NCI-H446 treated with DMSO at 0.1 percent for 48 hours (cell line): Measurements from ENCODE around the gene ADAMTS7.
A peak's percentile ranks its signal among the peaks of the same experiment; 100 is the strongest.
"Not testable (repeated sequence)": the region's sequence is repeated elsewhere in the genome, so short reads cannot be mapped to it uniquely, and the experiment has no call there.

Experiments used
- DNase-seq: peaks from one replicate; lab custom pipeline; 2025; lab: John Stamatoyannopoulos, UW

The ADAMTS7 gene

DNA sequence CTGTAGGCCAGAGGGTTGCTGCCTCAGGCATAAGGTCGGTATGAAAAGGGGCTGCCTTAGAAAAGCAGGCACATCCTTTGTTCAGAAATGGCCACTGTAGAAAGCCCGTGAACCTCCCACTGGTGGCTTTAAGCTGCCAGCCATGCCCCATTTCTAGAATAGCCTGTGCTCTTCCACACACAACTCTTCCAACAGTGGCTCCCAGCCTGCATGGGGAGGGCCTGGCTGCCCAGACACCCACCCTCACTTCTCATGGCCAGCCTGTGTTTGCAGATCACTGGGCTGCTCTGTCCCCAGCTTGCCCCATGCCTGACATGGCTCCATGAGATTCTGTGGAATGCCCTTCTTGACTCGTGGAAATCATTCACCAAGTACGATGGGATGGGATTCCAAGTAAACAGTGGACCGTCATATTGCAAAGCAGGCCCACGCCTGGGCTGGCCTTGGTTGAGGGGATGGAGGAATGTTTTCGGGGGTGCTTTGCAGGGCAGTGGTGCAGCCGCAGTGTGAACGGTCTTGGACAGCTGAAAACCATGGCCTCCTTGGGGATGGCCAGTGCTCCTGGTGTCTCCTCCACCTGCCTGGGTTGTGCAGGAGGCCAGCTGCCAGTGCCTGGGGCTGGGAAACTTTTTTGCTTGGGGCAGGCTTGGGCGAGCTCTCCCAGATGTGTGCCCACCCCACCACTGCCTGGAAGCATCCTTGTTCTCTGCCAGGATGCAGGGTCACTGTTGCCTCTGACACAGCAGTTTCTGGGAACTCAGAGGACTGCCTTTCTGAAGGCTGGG lies 57.3 kb downstream of the ADAMTS7 start:
- DNase-seq: not testable (repeated sequence)

DNA sequence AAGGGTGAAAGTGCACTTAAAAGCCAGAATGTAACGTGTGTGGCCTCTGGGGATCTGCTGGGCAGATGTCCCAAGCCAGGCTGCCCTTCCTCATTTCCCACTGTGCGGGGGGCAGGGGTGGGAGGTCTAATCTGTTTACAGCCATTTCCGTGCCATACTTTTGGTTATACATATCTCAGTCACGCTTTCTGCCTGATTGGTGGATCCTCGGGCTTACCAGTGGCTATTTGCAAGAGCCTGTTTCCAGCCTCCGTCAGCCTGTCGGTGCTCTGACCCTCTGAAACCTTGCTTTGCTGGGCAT lies 58.0 kb downstream of the ADAMTS7 start:
- not testable (repeated sequence) for DNase-seq

DNA sequence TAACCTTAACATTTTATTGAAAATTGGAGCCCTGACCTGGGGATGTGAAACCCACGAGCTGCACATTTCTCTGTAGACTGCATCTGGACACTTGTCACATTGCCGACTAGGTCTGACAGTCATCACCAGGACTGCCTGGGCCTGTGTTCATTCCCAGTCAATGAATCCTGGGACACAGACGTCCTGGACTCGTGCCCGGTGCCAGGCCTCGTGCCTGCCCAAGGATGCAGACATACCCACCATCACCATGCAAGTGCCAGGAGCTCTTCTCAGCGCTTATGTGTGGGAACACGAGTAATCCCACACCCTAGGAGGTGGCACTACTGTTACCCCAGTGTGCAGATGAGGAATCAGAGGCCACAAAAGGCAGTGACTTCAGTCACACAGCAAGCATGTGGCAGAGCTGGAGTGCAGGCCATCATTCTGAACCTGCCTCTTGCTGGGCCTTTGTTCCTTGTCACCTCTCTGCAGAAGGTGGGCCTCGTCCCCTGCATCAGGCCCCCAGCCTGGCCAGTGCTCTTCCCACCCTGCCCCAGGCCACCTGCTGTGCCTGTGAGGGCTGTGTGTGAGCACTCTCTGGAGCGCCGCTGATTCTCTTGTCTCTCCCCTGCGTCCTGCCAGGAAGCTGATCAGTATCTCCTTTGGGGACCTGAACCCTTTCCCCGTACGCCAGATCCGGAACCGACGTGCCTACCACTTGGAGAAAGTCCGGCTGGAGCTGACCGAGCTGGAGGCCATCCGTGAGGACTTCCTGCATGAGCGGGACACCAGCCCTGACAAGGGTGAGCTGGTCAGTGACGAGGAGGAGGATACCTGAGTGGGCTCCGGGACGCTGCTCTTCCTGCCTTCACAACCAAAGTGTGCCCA lies 58.5 kb downstream of the ADAMTS7 start:
- no peak for DNase-seq

DNA sequence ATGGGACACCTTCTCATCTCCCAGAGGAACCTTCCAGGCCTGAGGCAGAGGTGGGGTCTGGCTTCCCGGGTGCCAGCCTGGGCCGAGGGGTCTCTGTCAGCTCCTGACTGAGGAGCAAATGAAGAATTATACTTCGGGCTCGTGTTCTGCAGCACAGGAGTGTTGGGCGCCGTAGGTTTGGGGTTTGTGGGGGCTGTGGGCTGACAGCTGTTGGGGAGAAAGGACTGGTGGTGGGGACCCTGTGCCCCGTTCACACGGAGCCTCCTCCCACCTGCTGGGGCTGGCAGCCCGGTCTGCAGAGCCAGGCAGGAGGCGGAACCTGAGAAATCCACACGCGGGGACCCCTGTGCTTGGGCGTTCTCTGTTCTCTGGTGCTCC lies 59.7 kb downstream of the ADAMTS7 start:
- no peak for DNase-seq

DNA sequence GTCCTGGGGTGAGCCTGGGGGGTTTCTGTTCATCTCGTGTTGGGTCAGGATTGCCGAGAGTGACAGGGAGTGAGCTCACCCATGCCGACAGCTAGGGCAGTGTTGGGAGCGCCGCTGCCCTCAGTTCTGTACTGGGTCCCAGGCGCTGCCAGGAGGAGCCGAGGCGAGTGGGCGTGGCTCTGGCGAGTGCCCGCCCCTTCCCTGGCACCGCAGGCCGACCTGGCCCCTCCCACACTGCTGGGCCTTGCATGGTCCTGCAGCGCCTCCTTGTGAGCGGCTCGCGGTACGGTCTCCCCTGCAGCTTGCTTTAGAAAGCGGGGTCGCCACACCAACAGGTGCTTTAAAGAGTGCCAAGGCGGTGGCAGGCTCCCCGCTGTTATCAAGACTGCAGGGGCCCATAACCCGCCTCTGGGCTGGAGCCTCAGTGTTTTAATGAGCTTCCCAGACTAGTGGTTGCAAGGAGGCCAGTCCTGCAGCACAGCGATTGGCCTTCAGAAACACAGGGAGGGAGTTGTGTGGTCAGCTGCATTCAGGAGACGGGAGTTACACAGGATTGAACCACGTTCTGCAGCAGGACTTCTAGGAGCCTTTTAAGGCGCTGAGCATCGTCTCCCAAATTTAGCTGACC lies 60.2 kb downstream of the ADAMTS7 start:
- DNase-seq: peak; percentile 39

DNA sequence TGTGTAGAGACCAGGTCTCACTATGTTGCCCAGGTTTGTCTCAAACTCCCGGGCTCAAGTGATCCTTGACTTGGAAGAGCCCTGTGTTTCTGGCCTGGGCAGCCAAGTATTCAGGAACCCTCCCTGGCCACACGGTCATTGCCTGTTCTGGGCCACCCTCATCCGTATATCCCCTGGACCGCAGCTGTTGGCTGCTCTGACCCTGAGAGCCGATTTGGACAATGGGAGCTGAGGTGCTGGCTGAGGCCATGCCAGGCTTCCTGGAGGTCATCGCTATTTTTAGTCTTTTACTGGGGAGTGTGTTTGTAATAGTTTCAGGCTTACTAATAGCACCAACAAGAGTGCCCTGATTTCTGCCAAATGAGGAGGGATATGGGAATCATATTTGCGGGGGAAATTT lies 60.7 kb downstream of the ADAMTS7 start:
- DNase-seq: no peak

DNA sequence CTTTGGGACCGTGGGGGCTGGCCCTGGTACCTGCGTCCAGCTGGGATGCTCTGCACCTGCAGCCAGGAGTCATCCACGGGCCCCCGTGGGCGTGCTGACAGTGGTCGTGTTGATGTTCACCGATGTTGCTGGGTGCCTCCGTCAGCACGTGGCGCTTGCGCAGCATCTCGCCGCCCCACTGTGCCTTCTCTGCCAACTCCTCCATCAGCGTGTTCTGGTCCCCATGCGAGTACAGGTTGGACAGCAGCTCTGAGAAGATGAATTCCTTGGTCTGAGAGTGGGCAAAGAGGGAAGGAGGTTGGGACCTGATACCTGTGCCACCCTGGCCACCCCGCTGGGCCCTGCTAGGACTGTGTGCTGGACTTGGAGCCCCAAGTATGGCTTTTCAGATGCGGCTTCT lies 61.4 kb downstream of the ADAMTS7 start:
- no peak for DNase-seq

DNA sequence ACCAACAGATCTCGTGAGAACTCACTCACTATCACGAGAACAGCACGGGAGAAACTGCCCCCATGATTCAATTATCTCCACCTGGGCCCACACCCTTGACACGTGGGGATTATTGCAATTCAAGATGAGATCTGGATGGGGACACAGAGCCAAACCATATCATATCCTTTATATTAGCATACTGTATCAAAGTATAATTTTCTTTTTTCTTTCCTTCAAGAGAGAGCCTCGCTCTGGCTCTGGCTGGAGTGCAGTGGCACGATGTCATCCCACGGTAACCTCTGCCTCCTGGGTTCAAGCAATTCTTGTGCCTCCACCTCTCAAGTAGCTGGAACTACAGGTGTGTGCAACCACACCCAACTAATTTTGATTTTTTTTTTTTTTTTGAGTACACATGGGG lies 63.4 kb downstream of the ADAMTS7 start:
- not testable (repeated sequence) for DNase-seq

DNA sequence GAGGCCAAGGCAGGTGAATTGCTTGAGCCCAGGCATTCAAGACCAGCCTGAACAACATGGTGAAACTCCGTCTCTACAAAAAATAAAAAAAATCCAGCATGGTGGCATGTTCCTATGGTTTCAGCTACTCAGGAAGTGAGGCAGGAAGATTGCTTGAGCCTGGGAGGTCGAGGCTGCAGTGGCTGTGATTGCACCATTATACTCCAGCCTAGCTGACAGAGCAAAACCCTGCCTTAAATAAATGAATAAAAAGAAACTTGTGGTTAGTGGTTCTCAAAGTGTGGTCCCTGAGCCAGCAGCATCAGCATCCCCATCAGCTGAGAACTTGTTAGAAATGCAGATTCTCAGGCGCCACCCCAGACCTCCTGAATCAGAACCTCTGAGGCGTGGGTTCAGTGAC lies 69.6 kb downstream of the ADAMTS7 start:
- DNase-seq: not testable (repeated sequence)

DNA sequence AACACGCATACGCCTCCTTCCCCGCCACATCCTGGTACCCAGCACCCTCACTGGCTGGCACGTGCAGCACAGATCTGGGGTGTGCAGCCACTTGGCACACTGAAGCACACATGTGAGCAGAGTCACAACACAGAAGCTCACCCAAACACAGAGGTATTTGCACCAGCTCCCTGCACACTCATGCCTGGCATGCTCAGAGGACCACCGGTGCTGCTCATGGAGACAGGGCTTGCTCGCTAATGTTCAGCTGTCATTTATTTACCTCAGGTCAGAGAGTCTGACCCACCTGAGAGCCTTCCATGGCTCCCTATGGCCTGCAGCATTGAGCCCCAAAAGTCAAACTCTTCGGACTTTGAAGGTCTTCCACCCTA lies 70.4 kb downstream of the ADAMTS7 start:
- no peak for DNase-seq

DNA sequence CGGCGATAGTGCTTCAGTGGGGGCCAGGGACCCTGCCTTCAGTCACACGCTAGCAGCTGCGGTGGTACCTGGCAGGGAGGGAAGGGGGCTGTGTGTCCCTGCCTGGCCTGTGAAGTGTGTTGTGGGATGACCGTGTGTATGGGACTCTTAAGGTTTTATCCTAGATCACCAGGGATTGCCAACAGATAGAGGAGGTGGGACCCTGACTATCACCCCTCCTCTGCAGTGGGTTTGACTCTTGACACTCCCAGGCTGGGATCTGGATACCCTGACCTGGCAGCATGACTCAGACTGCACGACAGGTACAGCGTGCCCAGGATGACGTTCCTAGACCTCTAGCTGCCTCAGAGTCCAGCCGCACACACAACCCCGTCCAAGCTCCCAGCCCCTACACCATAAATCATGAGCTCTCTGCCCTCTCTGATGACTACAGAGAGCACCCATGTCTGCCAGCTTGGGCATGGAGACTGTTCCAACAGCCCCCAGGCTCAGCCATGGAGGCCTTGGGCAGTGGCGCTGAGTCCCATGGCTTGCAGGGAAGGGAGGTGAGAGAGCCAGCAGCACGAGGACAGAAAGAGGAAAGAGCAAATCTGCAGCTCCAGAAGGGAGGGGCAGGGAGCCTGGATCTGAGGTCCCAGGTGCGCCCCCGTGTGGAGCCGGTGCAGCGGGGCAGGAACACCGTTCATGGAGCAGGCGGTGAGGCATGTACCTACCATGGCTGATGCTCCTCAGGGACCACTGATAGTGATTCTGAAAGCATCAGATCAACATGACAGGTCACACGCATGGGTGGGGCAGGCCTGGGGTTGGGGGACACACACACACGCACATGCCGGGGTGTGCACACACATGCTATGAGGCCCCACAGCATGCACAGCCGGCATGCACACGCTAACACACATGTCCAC lies 71.0 kb downstream of the ADAMTS7 start:
- no peak for DNase-seq

DNA sequence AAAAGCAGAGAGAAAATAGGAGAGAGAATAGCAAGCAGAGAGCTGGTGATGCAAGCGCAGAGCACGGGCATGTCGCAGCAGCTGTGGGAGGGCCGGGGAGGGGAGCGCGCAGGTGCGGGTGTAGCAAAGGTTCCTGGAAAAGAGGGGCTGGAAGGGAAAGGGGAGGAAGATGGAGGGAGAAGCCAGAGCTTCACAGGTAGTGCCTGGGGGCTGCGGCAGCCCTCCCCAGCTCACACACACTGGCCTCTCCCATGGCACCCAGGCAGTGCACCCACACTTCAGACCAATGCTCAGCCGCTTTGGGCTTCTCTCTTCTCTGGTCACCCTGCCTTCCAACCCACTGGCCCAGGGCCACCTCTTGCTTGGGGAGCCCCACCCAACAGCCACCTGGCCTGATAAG lies 72.1 kb downstream of the ADAMTS7 start:
- no peak for DNase-seq

DNA sequence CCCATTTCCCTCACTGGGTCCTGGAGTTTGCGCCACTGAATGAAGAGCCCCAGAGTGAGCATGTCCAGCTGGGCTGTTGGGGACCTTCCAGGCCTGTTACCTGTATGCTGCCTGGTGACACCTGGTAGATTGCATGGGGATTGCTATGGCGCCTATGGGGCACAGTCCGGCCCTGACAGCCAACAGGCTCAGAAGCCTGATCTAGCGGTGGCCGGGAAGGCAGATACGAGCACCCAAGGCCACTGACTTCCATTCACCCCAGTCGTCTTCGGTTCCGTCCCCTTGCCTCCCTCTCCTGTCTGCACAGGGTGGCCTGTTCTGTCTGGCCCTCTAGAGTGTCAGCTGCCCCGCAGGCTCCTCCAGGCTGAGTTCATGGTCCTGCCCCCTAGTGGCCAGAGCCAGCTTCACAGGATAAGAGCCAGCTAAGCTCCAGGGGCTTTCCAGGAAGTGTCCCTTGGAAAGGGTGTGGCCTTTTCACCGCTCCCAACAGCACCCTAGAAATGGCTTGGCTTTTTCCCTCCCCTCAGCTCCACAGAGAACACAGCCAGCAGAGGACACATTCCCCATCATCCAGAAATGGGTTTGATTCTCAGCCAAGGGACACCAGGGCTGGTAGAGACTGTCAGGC lies 73.2 kb downstream of the ADAMTS7 start:
- not testable (repeated sequence) for DNase-seq

DNA sequence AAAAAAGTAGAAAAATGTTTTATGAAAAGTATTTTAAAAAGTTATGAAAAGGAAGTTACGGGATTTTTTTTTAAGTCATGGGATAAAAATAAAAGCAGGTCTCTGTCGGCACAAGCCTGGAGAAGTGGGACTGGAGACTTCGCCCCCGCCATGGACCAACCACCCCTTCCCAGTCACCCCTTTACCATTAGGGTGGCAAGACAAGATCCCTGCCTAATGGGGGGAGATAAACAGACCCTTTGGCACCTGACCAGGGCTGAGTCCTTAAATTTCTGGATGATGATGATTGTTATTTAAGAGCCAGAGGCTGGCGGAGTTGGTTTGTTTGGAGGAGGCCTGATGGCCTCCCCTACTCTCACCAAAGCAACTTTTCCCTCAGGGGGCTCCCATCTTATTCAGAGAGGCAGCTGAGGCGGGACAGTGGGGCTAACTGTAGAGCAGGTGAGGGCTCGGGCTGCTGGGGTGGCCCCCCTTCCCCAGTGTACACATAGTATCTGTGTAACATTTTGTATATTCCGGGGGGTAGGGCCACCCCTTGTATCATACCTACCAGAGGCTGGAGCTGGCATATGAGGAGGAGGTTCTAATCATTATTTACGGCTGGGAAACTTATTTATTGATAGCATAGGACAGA lies 74.0 kb downstream of the ADAMTS7 start:
- DNase-seq: no peak

DNA sequence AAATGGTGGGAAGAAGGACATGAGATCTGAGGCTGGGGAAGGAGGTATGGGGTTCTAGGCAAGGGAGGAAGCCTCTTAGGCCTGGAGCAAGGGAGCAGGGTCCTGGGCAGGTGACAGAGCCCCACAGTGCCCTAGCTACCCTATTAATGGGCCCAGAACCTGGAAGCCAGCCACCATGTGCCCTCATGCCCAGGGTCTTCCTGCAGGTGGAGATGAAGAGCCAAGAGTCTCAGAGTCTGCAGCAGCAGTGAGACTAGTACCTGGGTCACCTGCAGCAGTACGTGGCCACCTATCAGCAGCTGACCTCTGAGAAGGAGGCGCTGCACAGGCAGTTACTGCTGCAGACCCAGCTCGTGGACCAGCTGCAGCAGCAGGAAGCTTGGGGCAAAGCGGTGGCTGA lies 75.0 kb downstream of the ADAMTS7 start:
- DNase-seq: not testable (repeated sequence)

DNA sequence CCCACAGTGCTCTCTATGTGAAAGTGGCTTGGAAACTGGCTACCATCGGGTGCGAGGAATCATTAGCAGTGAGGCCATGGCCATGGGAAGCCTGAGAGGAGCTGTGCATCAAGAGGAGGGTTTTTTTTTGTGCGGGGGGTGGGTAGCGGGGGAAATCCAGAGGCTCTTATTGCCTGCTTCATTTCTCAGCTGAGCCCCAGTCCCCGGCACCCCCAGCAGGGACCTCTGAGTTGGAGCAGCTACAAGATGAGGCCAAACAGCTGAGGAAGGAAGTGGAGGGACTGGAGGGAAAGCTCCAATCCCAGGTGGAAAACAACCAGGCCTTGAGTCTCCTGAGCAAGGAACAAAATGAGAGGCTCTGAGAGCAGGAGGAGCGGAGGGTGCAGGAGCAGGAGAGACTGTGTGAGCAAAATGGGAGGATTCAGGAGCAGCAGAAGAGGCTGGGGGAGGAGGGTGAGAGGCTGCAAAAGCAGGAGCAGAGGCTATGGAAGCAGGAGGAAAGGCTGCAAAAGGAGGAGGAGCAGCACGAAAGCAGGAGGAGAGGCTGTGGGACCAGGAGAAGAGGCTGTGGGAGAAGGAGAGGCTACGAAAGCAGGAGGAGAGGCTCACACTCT lies 76.7 kb downstream of the ADAMTS7 start:
- no peak for DNase-seq

DNA sequence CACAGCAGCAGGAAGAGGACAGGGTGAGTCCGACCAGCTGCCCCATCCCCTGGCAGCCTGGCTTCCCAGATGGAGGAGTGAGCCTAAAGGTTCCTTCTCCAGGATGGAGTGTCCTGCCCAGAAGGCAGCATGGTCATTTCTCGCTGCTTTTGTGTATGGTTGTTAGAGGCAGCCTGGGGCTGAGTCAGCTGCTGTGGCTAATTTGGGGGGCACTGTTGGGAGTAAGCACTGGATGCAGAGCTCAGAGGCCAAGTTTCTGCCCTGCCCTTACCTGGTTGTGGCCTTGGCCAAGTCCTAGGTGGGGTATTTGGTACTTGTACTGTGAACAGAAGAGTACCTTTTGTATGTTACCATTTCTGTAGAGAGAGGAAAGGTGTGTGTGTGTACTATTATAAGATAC lies 78.6 kb downstream of the ADAMTS7 start:
- no peak for DNase-seq

DNA sequence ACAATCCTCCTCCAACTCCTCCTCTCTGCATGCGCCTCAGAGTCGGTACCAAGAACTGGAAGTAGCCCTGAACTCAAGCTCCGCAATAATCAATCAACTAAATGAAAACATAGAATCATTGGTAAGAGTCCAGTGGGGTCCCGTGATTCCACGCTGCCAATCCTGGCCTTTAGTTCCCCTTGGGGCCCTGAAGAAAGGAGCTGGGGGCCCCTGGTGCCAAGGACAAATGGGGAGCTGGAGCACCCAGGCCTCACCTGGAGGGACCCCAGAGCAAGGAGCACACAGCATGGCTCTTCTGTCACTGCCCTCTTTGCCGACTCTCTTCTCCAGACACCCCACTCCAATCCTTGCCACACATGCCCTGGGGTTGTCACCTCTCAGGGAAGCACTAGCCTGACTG lies 80.3 kb downstream of the ADAMTS7 start:
- no peak for DNase-seq

DNA sequence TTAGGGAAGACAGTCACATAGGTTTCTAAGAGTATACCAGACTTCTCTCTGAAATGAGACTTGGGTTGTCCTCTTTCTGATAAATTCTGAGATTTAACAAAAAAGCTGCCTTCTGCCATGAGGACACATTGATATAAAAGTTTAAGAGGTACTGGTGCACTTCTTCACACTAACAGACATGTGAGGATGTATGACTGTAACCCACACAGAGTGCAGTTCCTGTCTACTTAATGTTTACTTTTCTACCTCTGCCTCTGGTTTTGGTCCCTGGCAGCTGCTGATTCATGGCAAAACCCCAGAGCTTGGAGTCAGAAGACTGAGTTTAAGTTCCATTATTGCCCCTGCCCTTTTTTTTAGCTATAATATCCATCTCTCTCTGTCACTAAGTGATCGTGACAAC lies 82.8 kb downstream of the ADAMTS7 start:
- not testable (repeated sequence) for DNase-seq

DNA sequence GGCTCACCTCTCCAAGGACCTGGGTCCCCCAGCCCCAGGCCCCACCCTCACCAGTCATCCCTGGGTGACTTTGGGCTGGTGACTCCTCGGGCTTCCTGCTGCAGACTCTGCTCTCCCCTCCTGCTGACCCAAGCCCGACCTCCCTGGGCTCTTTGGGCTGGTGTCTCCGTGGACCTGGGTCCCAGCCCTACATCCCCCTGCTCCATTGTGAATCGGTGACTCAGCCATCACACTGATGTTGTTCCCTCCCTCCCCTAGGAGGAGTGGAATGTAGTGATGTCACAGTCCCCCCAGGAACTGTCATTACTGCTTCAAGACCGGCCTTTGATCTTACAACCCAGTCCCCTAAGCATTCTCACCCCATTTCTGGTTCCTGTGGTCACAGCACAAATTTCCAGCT lies 83.7 kb downstream of the ADAMTS7 start:
- no peak for DNase-seq
